Sigmoid colon (tissue), 7 donors: Measurements from ENCODE around the gene SCN4A. TPM values are rescaled to one million over a fixed set of nuclear protein-coding genes. Genes with fewer than 3 reads are reported as not detected.
"Not testable (repeated sequence)": the region's sequence is repeated elsewhere in the genome, so short reads cannot be mapped to it uniquely, and the experiment has no call there.

ENCODE experiments used
- DNase-seq: peaks from one replicate; pipeline ENCODE4 v3.0.0-alpha.2; 2019
- H3K27ac ChIP-seq, 4 donors: fragments of 200-600 bp; sonication (generic); one replicate each; pipeline ENCODE4 v1.5.1; 2016 to 2019; ENCODE audit warnings: mild to moderate bottlenecking in 1 of 4
- H3K27me3 ChIP-seq, 3 donors: fragments of 200-600 bp; sonication (generic); one replicate each; pipeline ENCODE4 v1.5.1; 2019; ENCODE audit warnings: mild to moderate bottlenecking in 1 of 3
- H3K36me3 ChIP-seq, 4 donors: fragments of 200-600 bp; sonication (generic); one replicate each; pipeline ENCODE4 v1.5.1; 2016 to 2019
- H3K4me1 ChIP-seq, 4 donors: fragments of 200-600 bp; sonication (generic); one replicate each; pipeline ENCODE4 v1.5.1; 2017 to 2019
- H3K4me3 ChIP-seq, 4 donors: fragments of 200-600 bp; sonication (generic); one replicate each; pipeline ENCODE4 v1.5.1; 2017 to 2019; ENCODE audit warnings: mild to moderate bottlenecking in 2 of 4, moderate library complexity in 1 of 4
- H3K9me3 ChIP-seq, 4 donors: fragments of 200-600 bp in 3 of 4; sonication (generic) in 3 of 4; one replicate each; pipeline versions ENCODE4 v1.5.1 to v1.6.1; 2013 to 2019
- EP300 ChIP-seq, 4 donors: sonication (generic); formaldehyde crosslinking; IDR thresholded peaks; one replicate each; pipeline ENCODE4 v1.6.1; 2017; ENCODE audit warnings: antibody characterized with exemption in 4 of 4
- POLR2A ChIP-seq, 2 donors: fragments of 450-650 bp; IDR thresholded peaks; one replicate each; pipeline ENCODE4 v1.6.1; 2016; ENCODE audit warnings: antibody characterized with exemption in 2 of 2, mild to moderate bottlenecking in 2 of 2, moderate library complexity in 2 of 2
- POLR2AphosphoS5 ChIP-seq, 4 donors: sonication (generic); formaldehyde crosslinking; IDR thresholded peaks; one replicate each; pipeline ENCODE4 v1.6.1; 2017; ENCODE audit warnings: antibody characterized with exemption in 4 of 4
- WGBS, 2 donors: extraction: QIAGEN DNeasy Blood & Tissue Kit; methylation state at CpG; one replicate each; pipeline ENCODE4 v1.1.7; 2013; 5-methylcytosine and 5-hydroxymethylcytosine counted together
- intact Hi-C: fragments of 100-400 bp; cut with DNase I; formaldehyde crosslinking; loops from one replicate; pipeline ENCODE4 v1.15.1; 2023
- polyA plus RNA-seq, 3 donors: library from polyadenylated mRNA; stranded (reverse); fragments of 200-250 nt; gene quantifications; one replicate each; pipeline ENCODE4 v1.2.3, GENCODE V29; 2013
- total RNA-seq, 4 donors: library from RNA; depleted of rRNA; stranded (reverse); fragments of >200 nt; gene quantifications; one replicate each; pipeline ENCODE4 v1.1.0, GENCODE V29; 2016
- TF ChIP-seq, protein P1 (sequence below), 4 experiments: fragments of 450-650 bp in 3 of 4; fragments of 200-600 bp in 1 of 4; IDR thresholded peaks; one replicate each; pipeline ENCODE4 v1.5.1; 2016 to 2019; ENCODE audit warnings: antibody characterized with exemption in 4 of 4, mild to moderate bottlenecking in 3 of 4, moderate library complexity in 2 of 4
- donor health status: healthy with polysubstance abuse.
- donor health status: Bipolar disorder and iron deficiency.
- donor health status: healthy.

Gene SCN4A
- total and polyA plus RNA-seq, 7 donors, result 0.23 to 4.2 (median 0.70) TPM; not detected in 1

- Histone ChIP-seq H3K27ac (no peak overlapping the region), H3K36me3 (no peaks in the 10 kb centered on the region), H3K27me3 (peaks cover 0 to 6% (median 0%) of the 10 kb centered on the region in 3 donors), H3K4me1 (no peaks in the 10 kb centered on the region), H3K9me3 (no peaks in the 10 kb centered on the region), H3K4me3 (no peak overlapping the region)
- intact Hi-C loops, result loop anchor here (2.0 kb wide), 1 partner anchor 108 kb away; no protein-coding TSS in a partner anchor
- TF ChIP-seq POLR2AphosphoS5 (IDR thresholded peaks at IDR 0.05), result no peak
- TF ChIP-seq, protein P1, sequence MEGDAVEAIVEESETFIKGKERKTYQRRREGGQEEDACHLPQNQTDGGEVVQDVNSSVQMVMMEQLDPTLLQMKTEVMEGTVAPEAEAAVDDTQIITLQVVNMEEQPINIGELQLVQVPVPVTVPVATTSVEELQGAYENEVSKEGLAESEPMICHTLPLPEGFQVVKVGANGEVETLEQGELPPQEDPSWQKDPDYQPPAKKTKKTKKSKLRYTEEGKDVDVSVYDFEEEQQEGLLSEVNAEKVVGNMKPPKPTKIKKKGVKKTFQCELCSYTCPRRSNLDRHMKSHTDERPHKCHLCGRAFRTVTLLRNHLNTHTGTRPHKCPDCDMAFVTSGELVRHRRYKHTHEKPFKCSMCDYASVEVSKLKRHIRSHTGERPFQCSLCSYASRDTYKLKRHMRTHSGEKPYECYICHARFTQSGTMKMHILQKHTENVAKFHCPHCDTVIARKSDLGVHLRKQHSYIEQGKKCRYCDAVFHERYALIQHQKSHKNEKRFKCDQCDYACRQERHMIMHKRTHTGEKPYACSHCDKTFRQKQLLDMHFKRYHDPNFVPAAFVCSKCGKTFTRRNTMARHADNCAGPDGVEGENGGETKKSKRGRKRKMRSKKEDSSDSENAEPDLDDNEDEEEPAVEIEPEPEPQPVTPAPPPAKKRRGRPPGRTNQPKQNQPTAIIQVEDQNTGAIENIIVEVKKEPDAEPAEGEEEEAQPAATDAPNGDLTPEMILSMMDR (IDR thresholded peaks at IDR 0.05), result no peak
- no peak for TF ChIP-seq EP300 (IDR thresholded peaks at IDR 0.05)
- TF ChIP-seq POLR2A (IDR thresholded peaks at IDR 0.05), result no peak
- DNase-seq, result no peak
- 48 to 73% methylated on average over 10 of the region's 10 CpGs for WGBS, 2 donors
Observed at GRCh38 chr17:63918305-63918704, 54.4 kb downstream of the SCN4A start.

DNA sequence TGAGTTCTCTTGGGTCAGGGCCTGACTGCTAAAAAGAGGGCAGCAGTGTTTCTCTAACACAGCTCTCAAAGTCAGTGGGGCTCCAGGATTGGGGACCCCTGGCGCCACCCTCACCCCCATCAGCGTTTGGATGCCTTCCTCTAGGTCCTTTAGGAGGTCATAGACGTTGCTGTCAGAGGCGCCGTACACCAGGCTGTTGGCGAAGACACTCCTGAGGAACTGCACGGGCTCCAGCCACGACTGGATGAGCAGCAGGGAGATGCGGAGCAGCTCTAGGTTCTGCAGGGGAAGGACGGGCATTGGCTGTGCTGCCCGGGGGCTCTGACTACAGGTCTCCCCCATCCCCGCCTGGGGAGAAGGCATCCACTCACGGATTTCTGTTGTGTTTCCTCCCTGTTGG, 55.1 kb downstream of the SCN4A start:
- 77 to 86% methylated on average over 13 of the region's 13 CpGs for WGBS, 2 donors
- H3K4me3 ChIP-seq, result no peak overlapping the region
- H3K27ac ChIP-seq, result no peak overlapping the region
- intact Hi-C loops, result loop anchor here (2.0 kb wide), 1 partner anchor 109 kb away; no protein-coding TSS in a partner anchor
- TF ChIP-seq POLR2A (IDR thresholded peaks at IDR 0.05), result no peak
- no peak for DNase-seq
- no peaks in the 10 kb centered on the region for H3K9me3 ChIP-seq
- H3K4me1 ChIP-seq, result no peaks in the 10 kb centered on the region
- H3K27me3 ChIP-seq, result peaks cover 0 to 6% (median 0%) of the 10 kb centered on the region in 3 donors
- H3K36me3 ChIP-seq, result no peaks in the 10 kb centered on the region

GRCh38 chr17:63917206-63917605, 55.5 kb downstream of the SCN4A start:
- H3K36me3 ChIP-seq, H3K9me3 ChIP-seq, intact Hi-C loops, H3K4me3 ChIP-seq, H3K27me3 ChIP-seq, H3K27ac ChIP-seq, DNase-seq, H3K4me1 ChIP-seq: not testable (repeated sequence)
- 86 to 96% methylated on average over 11 of the region's 11 CpGs for WGBS, 2 donors

- 82 to 89% methylated on average over 12 of the region's 12 CpGs for WGBS, 2 donors
- no peaks in the 10 kb centered on the region for H3K36me3 ChIP-seq
- H3K27ac ChIP-seq, result no peak overlapping the region
- H3K4me3 ChIP-seq, result no peak overlapping the region
- H3K27me3 ChIP-seq, result peaks cover 0 to 6% (median 0%) of the 10 kb centered on the region in 3 donors
- DNase-seq, result no peak
- no peaks in the 10 kb centered on the region for H3K4me1 ChIP-seq
- TF ChIP-seq, protein P1 (IDR thresholded peaks at IDR 0.05), result no peak
- TF ChIP-seq EP300 (IDR thresholded peaks at IDR 0.05), result no peak
- no peak for TF ChIP-seq POLR2A (IDR thresholded peaks at IDR 0.05)
- TF ChIP-seq POLR2AphosphoS5 (IDR thresholded peaks at IDR 0.05), result no peak
- H3K9me3 ChIP-seq, result no peaks in the 10 kb centered on the region
- intact Hi-C loops, result no loop called here
Observed at GRCh38 chr17:63916566-63917185, 56.0 kb downstream of the SCN4A start.

- 63 to 66% methylated on average over 10 of the region's 10 CpGs for WGBS, 2 donors
- H3K36me3 ChIP-seq, DNase-seq, intact Hi-C loops, H3K4me1 ChIP-seq, H3K9me3 ChIP-seq, H3K4me3 ChIP-seq, H3K27ac ChIP-seq: not testable (repeated sequence)
- H3K27me3 ChIP-seq, result peaks cover 0 to 11% (median 0%) of the 10 kb centered on the region in 3 donors
Observed at GRCh38 chr17:63915753-63916152, 57.0 kb downstream of the SCN4A start.

- no peak for TF ChIP-seq EP300 (IDR thresholded peaks at IDR 0.05)
- TF ChIP-seq, protein P1 (IDR thresholded peaks at IDR 0.05), result no peak
- TF ChIP-seq POLR2A (IDR thresholded peaks at IDR 0.05), result no peak
- no peak for TF ChIP-seq POLR2AphosphoS5 (IDR thresholded peaks at IDR 0.05)
- Histone ChIP-seq H3K9me3 (no peaks in the 10 kb centered on the region), H3K36me3 (no peaks in the 10 kb centered on the region), H3K27ac (no peak overlapping the region), H3K4me3 (no peak overlapping the region), H3K4me1 (no peaks in the 10 kb centered on the region), H3K27me3 (peaks cover 0 to 11% (median 0%) of the 10 kb centered on the region in 3 donors)
- DNase-seq, result no peak
- intact Hi-C loops, result loop anchor here (5.0 kb wide), 1 partner anchor 78 kb away; no protein-coding TSS in a partner anchor
- WGBS, 2 donors, result 93 to 94% methylated on average over 7 of the region's 7 CpGs
Observed at GRCh38 chr17:63914471-63914870, 58.2 kb downstream of the SCN4A start.
